HepG2 (cell line): ENCODE data around the gene MPI. TPM values are rescaled to one million over a fixed set of nuclear protein-coding genes. Genes with fewer than 3 reads are reported as not detected.
A peak's percentile ranks its signal among the peaks of the same experiment; 100 is the strongest.

Source experiments
- ATF6 ChIP-seq: sonication (generic); formaldehyde crosslinking; conservative IDR thresholded peaks from 2 replicates; pipeline ENCODE4 v1.4.0; 2020; ENCODE audit warnings: missing genetic modification reagents
- CREBL2 ChIP-seq: sonication (generic); formaldehyde crosslinking; IDR thresholded peaks from 2 replicates; pipeline ENCODE4 v1.8.1; 2023; ENCODE audit warnings: missing genetic modification reagents, mild to moderate bottlenecking, borderline replicate concordance
- CTCF ChIP-seq: sonication (generic); formaldehyde crosslinking; IDR thresholded peaks from 2 replicates; pipeline ENCODE4 v1.5.0; 2020; ENCODE audit warnings: mild to moderate bottlenecking, missing genetic modification reagents, moderate library complexity
- DRAP1 ChIP-seq: IDR thresholded peaks from 2 replicates; pipeline ENCODE4 v1.6.1; 2016; ENCODE audit warnings: missing genetic modification reagents, missing compliant biosample characterization
- FIP1L1 ChIP-seq: fragments of 200-400 bp; formaldehyde crosslinking; IDR thresholded peaks from 2 replicates; pipeline ENCODE4 v1.6.1; 2018; ENCODE audit warnings: low read depth, mild to moderate bottlenecking, low read length, moderate library complexity, borderline replicate concordance; ENCODE audit not compliant: insufficient read depth
- GTF3A ChIP-seq: sonication (generic); formaldehyde crosslinking; conservative IDR thresholded peaks from 2 replicates; pipeline ENCODE4 v1.4.0; 2020; ENCODE audit warnings: mild to moderate bottlenecking, missing genetic modification reagents
- MTF1 ChIP-seq: sonication (generic); formaldehyde crosslinking; IDR thresholded peaks from 2 replicates; pipeline ENCODE4 v1.5.0; 2020; ENCODE audit warnings: missing genetic modification reagents
- NR3C1 ChIP-seq: sonication (generic); formaldehyde crosslinking; IDR thresholded peaks from 2 replicates; pipeline ENCODE4 v1.4.0; 2020; ENCODE audit warnings: missing genetic modification reagents
- PCBP1 ChIP-seq: fragments of 200-400 bp; formaldehyde crosslinking; IDR thresholded peaks from 2 replicates; pipeline ENCODE4 v1.6.1; 2017; ENCODE audit warnings: mild to moderate bottlenecking, low read depth, low read length, borderline replicate concordance
- ZBTB3 ChIP-seq: sonication (generic); formaldehyde crosslinking; IDR thresholded peaks from 2 replicates; pipeline ENCODE4 v1.4.0; 2020; ENCODE audit warnings: low read depth, mild to moderate bottlenecking, moderate library complexity, missing genetic modification reagents, borderline replicate concordance
- ZBTB43 ChIP-seq: sonication (generic); formaldehyde crosslinking; conservative IDR thresholded peaks from 2 replicates; pipeline ENCODE4 v1.4.0; 2020; ENCODE audit warnings: missing genetic modification reagents
- ZNF530 ChIP-seq: sonication (generic); formaldehyde crosslinking; IDR thresholded peaks from 2 replicates; pipeline ENCODE4 v1.5.0; 2020; ENCODE audit warnings: low read depth, mild to moderate bottlenecking, missing genetic modification reagents
- ZNF639 ChIP-seq: conservative IDR thresholded peaks from 2 replicates; pipeline ENCODE4 v1.6.1; 2018; ENCODE audit warnings: missing genetic modification reagents
- ZSCAN21 ChIP-seq: sonication (generic); formaldehyde crosslinking; IDR thresholded peaks from 2 replicates; pipeline ENCODE4 v1.8.0; 2022; ENCODE audit warnings: mild to moderate bottlenecking, missing genetic modification reagents, moderate library complexity, borderline replicate concordance
- ZSCAN30 ChIP-seq: sonication (generic); formaldehyde crosslinking; IDR thresholded peaks from 2 replicates; pipeline ENCODE4 v1.5.0; 2020; ENCODE audit warnings: mild to moderate bottlenecking, missing genetic modification reagents
- polyA plus RNA-seq, 8 experiments: library from polyadenylated mRNA; depleted of rRNA in 3 of 8; stranded (reverse) in 7 of 8; unstranded in 1 of 8; fragments of >200 nt; fragmentation: Illumina TruSeq in 4 of 8; extraction: Trizol in 4 of 8; gene quantifications; 2 replicates each; pipeline versions ENCODE4 v1.2.1 to v1.2.3, GENCODE V29; 2011 to 2016; ENCODE audit warnings: low read depth in 4 of 8, missing spikeins in 1 of 8, mixed read lengths in 1 of 8; ENCODE audit not compliant: insufficient read depth in 1 of 8
- total RNA-seq, 5 experiments: library from RNA; depleted of rRNA; stranded (reverse); fragments of >200 nt; fragmentation: Illumina TruSeq; extraction: Trizol; gene quantifications; 2 replicates each; pipeline ENCODE4 v1.2.3, GENCODE V29; 2016; ENCODE audit warnings: low read depth in 1 of 5
- TF ChIP-seq, protein P1 (sequence below): IDR thresholded peaks from 2 replicates; pipeline ENCODE4 v1.6.1; 2018; ENCODE audit warnings: missing genetic modification reagents
- TF ChIP-seq, protein P2 (sequence below): sonication (generic); formaldehyde crosslinking; IDR thresholded peaks from 2 replicates; pipeline ENCODE4 v1.5.1; 2020; ENCODE audit warnings: mild to moderate bottlenecking, missing genetic modification reagents, moderate library complexity

Gene MPI
- total and polyA plus RNA-seq, 2 of the 13 experiments (the other 11 are each of a cell fraction or from before 2014, with no cell fraction given) = 36.9 to 63.5 TPM

- no peak for TF ChIP-seq DRAP1
- TF ChIP-seq ZNF530 (CRISPR knock-in tag) = no peak
- TF ChIP-seq ZNF639 (CRISPR knock-in tag) = no peak
- no peak for TF ChIP-seq ZSCAN30 (CRISPR knock-in tag)
- no peak for TF ChIP-seq ZSCAN21 (CRISPR knock-in tag)
- no peak for TF ChIP-seq ATF6 (CRISPR knock-in tag)
- TF ChIP-seq ZBTB3 (CRISPR knock-in tag) = no peak
- TF ChIP-seq CTCF (CRISPR knock-in tag) = peak; percentile 77
- TF ChIP-seq, protein P1, sequence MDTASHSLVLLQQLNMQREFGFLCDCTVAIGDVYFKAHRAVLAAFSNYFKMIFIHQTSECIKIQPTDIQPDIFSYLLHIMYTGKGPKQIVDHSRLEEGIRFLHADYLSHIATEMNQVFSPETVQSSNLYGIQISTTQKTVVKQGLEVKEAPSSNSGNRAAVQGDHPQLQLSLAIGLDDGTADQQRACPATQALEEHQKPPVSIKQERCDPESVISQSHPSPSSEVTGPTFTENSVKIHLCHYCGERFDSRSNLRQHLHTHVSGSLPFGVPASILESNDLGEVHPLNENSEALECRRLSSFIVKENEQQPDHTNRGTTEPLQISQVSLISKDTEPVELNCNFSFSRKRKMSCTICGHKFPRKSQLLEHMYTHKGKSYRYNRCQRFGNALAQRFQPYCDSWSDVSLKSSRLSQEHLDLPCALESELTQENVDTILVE (CRISPR knock-in tag) = no peak
- TF ChIP-seq CREBL2 (CRISPR knock-in tag) = no peak
- TF ChIP-seq FIP1L1 = no peak
- no peak for TF ChIP-seq MTF1 (CRISPR knock-in tag)
- TF ChIP-seq GTF3A (CRISPR knock-in tag) = no peak
- no peak for TF ChIP-seq ZBTB43 (CRISPR knock-in tag)
- no peak for TF ChIP-seq PCBP1
- TF ChIP-seq, protein P2, sequence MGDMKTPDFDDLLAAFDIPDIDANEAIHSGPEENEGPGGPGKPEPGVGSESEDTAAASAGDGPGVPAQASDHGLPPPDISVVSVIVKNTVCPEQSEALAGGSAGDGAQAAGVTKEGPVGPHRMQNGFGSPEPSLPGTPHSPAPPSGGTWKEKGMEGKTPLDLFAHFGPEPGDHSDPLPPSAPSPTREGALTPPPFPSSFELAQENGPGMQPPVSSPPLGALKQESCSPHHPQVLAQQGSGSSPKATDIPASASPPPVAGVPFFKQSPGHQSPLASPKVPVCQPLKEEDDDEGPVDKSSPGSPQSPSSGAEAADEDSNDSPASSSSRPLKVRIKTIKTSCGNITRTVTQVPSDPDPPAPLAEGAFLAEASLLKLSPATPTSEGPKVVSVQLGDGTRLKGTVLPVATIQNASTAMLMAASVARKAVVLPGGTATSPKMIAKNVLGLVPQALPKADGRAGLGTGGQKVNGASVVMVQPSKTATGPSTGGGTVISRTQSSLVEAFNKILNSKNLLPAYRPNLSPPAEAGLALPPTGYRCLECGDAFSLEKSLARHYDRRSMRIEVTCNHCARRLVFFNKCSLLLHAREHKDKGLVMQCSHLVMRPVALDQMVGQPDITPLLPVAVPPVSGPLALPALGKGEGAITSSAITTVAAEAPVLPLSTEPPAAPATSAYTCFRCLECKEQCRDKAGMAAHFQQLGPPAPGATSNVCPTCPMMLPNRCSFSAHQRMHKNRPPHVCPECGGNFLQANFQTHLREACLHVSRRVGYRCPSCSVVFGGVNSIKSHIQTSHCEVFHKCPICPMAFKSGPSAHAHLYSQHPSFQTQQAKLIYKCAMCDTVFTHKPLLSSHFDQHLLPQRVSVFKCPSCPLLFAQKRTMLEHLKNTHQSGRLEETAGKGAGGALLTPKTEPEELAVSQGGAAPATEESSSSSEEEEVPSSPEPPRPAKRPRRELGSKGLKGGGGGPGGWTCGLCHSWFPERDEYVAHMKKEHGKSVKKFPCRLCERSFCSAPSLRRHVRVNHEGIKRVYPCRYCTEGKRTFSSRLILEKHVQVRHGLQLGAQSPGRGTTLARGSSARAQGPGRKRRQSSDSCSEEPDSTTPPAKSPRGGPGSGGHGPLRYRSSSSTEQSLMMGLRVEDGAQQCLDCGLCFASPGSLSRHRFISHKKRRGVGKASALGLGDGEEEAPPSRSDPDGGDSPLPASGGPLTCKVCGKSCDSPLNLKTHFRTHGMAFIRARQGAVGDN = no peak
- no peak for TF ChIP-seq NR3C1 (CRISPR knock-in tag)
These were observed 11.8 kb downstream of the MPI start (continued) for GRCh38 chr15:74901612-74902063.
